ENCODE data around the gene SGMS1.

SGMS1 gene

DNA sequence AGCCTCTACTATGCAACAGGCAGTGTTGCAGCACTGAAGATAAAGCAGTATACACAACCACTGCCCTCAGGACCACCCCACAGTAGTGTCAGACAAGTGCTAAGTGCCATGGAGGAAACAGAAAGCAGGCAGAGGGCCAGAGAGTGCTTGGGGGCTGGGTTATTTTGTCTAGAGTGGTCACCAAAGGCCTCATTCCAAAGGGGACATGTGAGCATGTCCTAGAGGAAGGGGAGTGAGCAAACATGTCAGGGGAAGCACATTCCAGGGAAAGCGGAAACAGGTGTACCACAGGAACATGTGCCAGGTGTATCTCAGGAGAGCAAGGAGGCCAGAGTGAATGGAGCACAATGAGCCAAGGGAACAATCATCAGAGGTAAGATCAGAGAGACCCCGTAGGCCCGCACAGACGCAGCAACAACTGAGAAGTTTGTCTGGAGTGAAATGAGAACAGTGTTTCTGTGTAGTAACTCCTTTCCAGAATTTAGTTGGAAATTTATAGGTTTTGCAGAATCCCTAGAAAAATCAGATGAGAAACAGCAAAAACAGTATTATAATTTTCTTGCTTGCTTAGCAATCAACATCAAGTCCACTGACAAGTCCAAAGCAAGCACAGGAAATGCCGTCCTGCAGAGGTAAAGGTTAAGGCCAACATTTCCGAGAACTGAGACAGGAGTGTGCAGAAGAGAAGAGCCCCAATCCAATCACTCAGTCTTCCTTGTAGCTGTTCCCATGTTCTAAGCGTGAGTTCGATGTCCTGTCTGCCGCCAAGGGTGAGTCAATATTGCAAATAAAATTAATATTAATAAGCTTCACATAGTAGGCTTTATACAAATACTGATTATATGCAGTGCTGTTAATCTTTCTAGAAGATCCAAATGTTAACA is 67.3 kb downstream of the SGMS1 start:
- no peak overlapping the region for H3K27ac ChIP-seq
- TF ChIP-seq ZFX (IDR thresholded peaks at IDR 0.05; ENCODE audit: borderline replicate concordance), result no peak
- TF ChIP-seq, protein P1, sequence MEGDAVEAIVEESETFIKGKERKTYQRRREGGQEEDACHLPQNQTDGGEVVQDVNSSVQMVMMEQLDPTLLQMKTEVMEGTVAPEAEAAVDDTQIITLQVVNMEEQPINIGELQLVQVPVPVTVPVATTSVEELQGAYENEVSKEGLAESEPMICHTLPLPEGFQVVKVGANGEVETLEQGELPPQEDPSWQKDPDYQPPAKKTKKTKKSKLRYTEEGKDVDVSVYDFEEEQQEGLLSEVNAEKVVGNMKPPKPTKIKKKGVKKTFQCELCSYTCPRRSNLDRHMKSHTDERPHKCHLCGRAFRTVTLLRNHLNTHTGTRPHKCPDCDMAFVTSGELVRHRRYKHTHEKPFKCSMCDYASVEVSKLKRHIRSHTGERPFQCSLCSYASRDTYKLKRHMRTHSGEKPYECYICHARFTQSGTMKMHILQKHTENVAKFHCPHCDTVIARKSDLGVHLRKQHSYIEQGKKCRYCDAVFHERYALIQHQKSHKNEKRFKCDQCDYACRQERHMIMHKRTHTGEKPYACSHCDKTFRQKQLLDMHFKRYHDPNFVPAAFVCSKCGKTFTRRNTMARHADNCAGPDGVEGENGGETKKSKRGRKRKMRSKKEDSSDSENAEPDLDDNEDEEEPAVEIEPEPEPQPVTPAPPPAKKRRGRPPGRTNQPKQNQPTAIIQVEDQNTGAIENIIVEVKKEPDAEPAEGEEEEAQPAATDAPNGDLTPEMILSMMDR (IDR thresholded peaks at IDR 0.05), result no peak

DNA sequence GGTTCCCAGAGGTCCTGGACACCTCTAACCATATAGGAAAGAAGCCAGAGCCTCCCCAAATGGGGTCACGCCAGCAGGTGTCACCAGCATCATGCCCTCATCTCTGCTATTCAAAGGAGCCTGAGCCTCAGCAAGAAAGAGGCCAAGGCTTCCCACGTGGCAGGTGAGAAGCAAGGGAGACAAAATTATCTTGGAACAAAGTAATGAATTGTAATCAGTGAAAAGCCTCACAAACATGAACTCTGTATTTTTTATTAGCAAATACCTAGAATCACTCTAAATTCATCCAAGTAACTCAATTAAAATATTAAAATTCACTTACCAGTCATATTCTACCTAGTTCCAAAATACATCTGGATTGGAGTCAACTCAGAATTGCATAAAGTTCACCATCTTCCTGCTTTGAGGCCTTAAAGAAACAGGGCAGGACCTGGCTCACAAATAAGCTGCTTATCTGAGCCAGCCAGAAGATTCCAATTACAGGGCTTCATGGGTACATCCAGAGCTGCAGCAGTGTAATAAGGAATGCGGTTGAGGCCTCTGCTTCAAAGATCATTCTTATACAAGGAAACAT is 68.7 kb downstream of the SGMS1 start:
- no peak overlapping the region for H3K27ac ChIP-seq
- no peak for TF ChIP-seq ZFX (IDR thresholded peaks at IDR 0.05; ENCODE audit: borderline replicate concordance)
- TF ChIP-seq, protein P1 (IDR thresholded peaks at IDR 0.05), result no peak

DNA sequence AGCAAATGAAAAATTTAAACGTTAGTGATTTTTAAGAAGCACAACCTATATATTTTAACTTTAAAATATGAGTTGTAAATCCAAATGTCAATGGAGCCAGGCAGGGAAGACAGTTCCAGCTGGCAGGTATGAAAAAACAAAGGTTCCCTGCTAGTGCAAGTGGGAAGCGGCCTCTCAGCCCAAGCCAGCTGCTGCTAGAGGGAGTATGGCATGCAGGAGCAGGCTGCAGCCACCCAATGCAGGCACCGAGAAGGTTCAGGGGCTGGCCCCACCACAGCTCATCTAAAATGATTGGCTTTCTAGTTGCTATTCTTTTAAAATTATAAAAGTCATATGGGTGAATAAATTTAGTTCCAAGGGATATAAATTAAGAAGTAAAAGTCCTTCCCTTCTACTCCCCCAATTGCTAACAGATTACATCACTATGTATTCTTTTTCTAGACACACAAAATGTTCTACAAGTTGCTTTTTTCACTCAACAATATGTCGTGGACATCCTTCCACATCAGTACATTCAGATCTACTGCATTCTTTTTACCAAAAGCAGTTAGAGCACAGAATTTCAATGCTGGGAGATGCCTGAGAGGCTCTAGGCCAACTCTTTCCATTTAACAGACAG is 69.3 kb downstream of the SGMS1 start:
- H3K27ac ChIP-seq, result no peak overlapping the region
- TF ChIP-seq ZFX (IDR thresholded peaks at IDR 0.05; ENCODE audit: borderline replicate concordance), result no peak
- TF ChIP-seq, protein P1 (IDR thresholded peaks at IDR 0.05), result no peak

DNA sequence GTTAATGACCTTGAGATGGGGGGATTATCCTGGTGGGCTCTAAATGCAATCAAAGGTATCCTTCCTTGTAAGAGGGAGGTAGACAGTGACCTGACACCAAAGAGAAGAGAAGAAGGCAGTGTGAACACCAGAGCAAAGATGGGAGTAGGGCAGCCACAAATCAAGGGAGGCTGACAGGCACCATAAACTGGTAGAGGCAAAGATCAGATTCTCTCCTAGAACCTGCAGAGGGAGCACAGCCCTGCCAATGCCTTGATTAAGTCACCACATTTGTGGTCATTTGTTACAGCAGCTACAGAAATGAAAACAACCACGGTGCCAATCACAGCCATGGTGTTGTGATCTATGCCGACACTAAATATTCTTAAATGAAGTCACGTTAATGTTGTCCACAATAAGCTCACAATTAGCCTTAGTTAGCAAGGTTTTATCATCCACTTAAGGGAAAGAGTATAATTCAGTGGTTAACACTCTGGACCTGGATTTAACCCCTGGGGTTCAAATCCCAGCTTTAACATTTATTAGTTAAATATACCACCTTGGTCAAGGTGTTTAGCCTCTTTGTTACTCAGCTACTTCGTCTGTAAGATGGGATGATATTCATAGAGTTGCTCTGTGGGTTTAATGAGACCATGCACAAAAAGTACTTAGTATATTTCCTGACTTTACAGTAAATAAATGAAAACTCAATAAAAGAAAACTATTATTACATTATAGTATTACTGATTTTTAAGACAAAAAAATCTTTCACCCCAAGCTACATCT is 70.8 kb downstream of the SGMS1 start:
- no peak overlapping the region for H3K27ac ChIP-seq
- no peak for TF ChIP-seq ZFX (IDR thresholded peaks at IDR 0.05; ENCODE audit: borderline replicate concordance)
- TF ChIP-seq, protein P1 (IDR thresholded peaks at IDR 0.05), result peak; percentile 19; the same call in 1 of the 2 replicates

DNA sequence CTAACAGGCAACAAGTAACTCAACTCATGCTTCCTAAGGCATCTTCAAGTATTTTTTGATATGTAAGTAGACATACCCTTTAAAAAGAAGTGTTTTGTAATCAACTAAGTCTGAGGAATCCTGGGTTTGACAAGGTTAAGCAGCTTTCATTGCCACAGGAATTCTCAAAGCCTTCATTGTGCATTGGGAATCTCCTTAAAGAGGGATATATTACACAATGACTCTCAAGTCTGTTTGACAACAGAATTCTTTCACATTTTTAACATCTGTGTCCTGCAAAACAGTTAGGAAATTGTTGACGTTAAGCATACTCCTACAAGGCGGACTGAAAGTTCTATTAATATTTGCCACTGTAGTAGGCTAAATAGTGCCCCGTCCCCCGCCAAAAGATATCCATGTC is 71.4 kb downstream of the SGMS1 start:
- H3K27ac ChIP-seq, result no peak overlapping the region
- TF ChIP-seq, protein P1 (IDR thresholded peaks at IDR 0.05), result no peak
- TF ChIP-seq ZFX (IDR thresholded peaks at IDR 0.05; ENCODE audit: borderline replicate concordance), result no peak

DNA sequence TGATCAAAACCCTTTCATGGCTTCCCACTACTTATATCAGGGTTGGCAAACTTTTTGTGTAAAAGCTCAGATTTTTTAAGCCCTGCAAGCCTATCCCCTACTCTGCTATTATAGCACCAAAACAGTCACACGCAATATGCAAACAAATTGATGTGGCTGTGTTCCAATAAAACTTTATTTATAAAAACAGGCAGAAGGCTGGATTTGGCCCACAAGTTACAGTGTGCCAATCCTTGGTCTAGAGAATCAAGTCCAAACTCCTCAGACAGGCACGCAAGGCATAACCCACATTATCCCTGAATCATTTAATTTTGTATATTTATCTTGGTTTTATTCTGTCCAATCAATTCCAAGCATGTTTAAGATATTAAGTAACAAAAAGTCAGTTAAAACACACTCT is 71.9 kb downstream of the SGMS1 start:
- H3K27ac ChIP-seq, result no peak overlapping the region
- TF ChIP-seq, protein P1 (IDR thresholded peaks at IDR 0.05), result no peak
- TF ChIP-seq ZFX (IDR thresholded peaks at IDR 0.05; ENCODE audit: borderline replicate concordance), result no peak
